ENCODE measurements around the gene KCNMB2. TPM values are rescaled to one million over a fixed set of nuclear protein-coding genes. Genes with fewer than 3 reads are reported as not detected.

Gene KCNMB2
- total RNA-seq, 1 experiment from 2014 or later = not detected

GRCh38 chr3:178684881-178685590 is 148.8 kb downstream of the KCNMB2 start:
- no peak overlapping the region for H3K4me3 ChIP-seq
- no peaks in the 10 kb centered on the region for H3K27me3 ChIP-seq (replicated peaks)
- no peaks in the 10 kb centered on the region for H3K4me1 ChIP-seq (replicated peaks)
- no peak for DNase-seq (ENCODE audit: low read depth in 1 of 2, low spot score in 2 of 2)
- no peak overlapping the region for H3K27ac ChIP-seq
- H3K9me3 ChIP-seq (replicated peaks) = no peaks in the 10 kb centered on the region
- H3K36me3 ChIP-seq = no peaks in the 10 kb centered on the region

GRCh38 chr3:178685591-178685906 is 149.3 kb downstream of the KCNMB2 start:
- Histone ChIP-seq H3K27ac (no peak overlapping the region), H3K9me3 (replicated peaks) (no peaks in the 10 kb centered on the region), H3K27me3 (replicated peaks) (no peaks in the 10 kb centered on the region), H3K4me1 (replicated peaks) (no peaks in the 10 kb centered on the region), H3K36me3 (no peaks in the 10 kb centered on the region), H3K4me3 (no peak overlapping the region)
- DNase-seq (ENCODE audit: low read depth in 1 of 2, low spot score in 2 of 2) = no peak

GRCh38 chr3:178686826-178687225 is 150.6 kb downstream of the KCNMB2 start:
- H3K4me3 ChIP-seq = no peak overlapping the region
- H3K9me3 ChIP-seq (replicated peaks) = no peaks in the 10 kb centered on the region
- DNase-seq (ENCODE audit: low read depth in 1 of 2, low spot score in 2 of 2) = no peak
- no peak overlapping the region for H3K27ac ChIP-seq
- H3K36me3 ChIP-seq = no peaks in the 10 kb centered on the region
- H3K4me1 ChIP-seq (replicated peaks) = no peaks in the 10 kb centered on the region
- H3K27me3 ChIP-seq (replicated peaks) = no peaks in the 10 kb centered on the region

DNA sequence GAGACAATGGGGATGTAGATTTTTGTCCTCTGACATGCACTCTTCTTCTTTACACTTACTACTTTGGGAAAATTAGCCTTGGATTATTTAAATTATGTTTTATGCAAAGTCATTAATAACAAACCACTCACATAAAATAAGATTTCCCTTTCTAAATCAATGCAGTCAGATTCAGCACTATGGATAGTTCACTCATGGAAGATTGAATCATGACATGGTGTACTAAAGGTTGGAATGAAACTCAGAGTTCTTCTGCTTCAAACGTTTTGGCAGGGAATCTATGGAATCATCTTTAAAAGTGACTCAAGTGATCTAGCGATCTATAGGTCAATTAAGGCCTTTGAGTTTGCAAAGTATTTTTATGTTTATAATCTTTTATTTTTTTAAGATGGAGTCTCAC is 154.3 kb downstream of the KCNMB2 start:
- DNase-seq (ENCODE audit: low read depth in 1 of 2, low spot score in 2 of 2) = no peak
- H3K9me3 ChIP-seq (replicated peaks) = no peaks in the 10 kb centered on the region
- H3K27ac ChIP-seq = no peak overlapping the region
- no peaks in the 10 kb centered on the region for H3K36me3 ChIP-seq
- H3K4me1 ChIP-seq (replicated peaks) = no peaks in the 10 kb centered on the region
- H3K27me3 ChIP-seq (replicated peaks) = no peaks in the 10 kb centered on the region
- H3K4me3 ChIP-seq = no peak overlapping the region

GRCh38 chr3:178699364-178699763 is 163.1 kb downstream of the KCNMB2 start:
- Histone ChIP-seq H3K9me3 (replicated peaks) (0 out of 2 replicates have a peak, but pooled peaks cover 2% of the 10 kb centered on the region), H3K4me3 (no peak overlapping the region), H3K27ac (no peak overlapping the region), H3K27me3 (replicated peaks) (no peaks in the 10 kb centered on the region), H3K4me1 (replicated peaks) (peaks cover 15% of the 10 kb centered on the region), H3K36me3 (no peaks in the 10 kb centered on the region)
- no peak for DNase-seq (ENCODE audit: low read depth in 1 of 2, low spot score in 2 of 2)

GRCh38 chr3:178699810-178700209 is 163.6 kb downstream of the KCNMB2 start:
- Histone ChIP-seq H3K4me1 (replicated peaks) (peaks cover 19% of the 10 kb centered on the region), H3K4me3 (no peak overlapping the region), H3K27ac (no peak overlapping the region), H3K9me3 (replicated peaks) (0 out of 2 replicates have a peak, but pooled peaks cover 2% of the 10 kb centered on the region), H3K27me3 (replicated peaks) (no peaks in the 10 kb centered on the region), H3K36me3 (no peaks in the 10 kb centered on the region)
- no peak for DNase-seq (ENCODE audit: low read depth in 1 of 2, low spot score in 2 of 2)

DNA sequence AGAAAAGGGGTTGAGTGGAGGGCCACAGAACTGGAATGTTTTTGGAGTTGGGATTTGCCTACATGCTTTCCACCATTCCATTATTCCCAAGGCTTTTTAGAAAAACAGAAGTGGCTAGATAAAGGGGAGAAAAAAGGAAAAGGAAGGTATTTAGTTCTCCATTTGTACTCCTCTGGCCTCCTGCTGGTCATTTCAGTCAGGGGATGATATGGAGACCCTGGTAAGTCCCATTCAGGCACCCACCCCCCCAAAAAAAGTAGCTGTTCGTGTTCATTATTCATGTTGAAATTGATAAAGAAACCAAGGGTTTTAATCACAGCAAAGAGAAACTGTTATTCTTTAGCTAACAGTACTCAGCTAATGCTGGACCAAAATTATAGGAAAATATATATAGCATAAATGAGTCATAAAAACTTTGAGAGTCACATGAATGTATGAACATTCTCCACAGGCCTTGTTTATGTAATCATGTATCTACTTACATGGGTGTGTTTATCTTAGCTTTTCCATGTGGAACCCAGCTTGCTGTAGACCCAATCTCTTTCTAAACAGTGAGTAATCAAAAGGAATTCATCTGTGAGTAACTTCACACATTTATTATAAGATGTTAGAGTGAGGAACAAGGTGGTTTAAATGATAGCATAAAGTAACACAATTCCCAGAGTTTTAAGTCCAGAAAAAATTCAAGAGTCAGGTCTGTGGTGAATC is 167.2 kb downstream of the KCNMB2 start:
- H3K4me1 ChIP-seq (replicated peaks) = peaks cover 38% of the 10 kb centered on the region
- no peaks in the 10 kb centered on the region for H3K36me3 ChIP-seq
- H3K9me3 ChIP-seq (replicated peaks) = no peaks in the 10 kb centered on the region
- no peaks in the 10 kb centered on the region for H3K27me3 ChIP-seq (replicated peaks)
- H3K4me3 ChIP-seq = no peak overlapping the region
- 0 out of 2 replicates have a peak overlapping the region, but pooled peaks have one; percentile 15 for H3K27ac ChIP-seq
- peak in 1 of 2 experiments; percentile 69 for DNase-seq (ENCODE audit: low read depth in 1 of 2, low spot score in 2 of 2)

DNA sequence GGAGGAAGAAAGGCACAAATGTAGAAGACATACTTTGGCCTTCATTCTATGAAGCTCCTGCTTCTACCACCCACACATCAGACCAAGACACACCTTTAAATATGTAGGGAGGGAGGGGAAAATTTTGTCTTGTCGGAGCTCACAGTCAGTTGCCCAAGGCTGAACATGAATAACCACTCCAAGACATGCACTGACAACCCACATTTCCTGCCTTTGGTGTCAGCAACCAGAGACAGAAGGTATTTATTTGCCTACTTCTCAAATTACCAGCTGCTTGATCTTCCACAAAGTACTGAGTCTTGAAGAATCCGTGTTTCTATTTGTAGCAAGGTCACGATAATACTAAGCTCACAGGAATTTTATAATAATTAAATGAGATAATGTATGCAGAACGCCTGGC is 169.7 kb downstream of the KCNMB2 start:
- DNase-seq (ENCODE audit: low read depth in 1 of 2, low spot score in 2 of 2) = peak in 1 of 2 experiments; percentile 36
- peak overlapping the region; percentile 2; the same call in 1 of the 2 replicates for H3K27ac ChIP-seq
- no peaks in the 10 kb centered on the region for H3K36me3 ChIP-seq
- no peaks in the 10 kb centered on the region for H3K9me3 ChIP-seq (replicated peaks)
- H3K4me3 ChIP-seq = no peak overlapping the region
- H3K4me1 ChIP-seq (replicated peaks) = peaks cover 38% of the 10 kb centered on the region
- H3K27me3 ChIP-seq (replicated peaks) = no peaks in the 10 kb centered on the region

- Histone ChIP-seq H3K27ac (0 out of 2 replicates have a peak overlapping the region, but pooled peaks have one; percentile 2), H3K9me3 (replicated peaks) (no peaks in the 10 kb centered on the region), H3K27me3 (replicated peaks) (no peaks in the 10 kb centered on the region), H3K4me1 (replicated peaks) (peaks cover 38% of the 10 kb centered on the region), H3K36me3 (no peaks in the 10 kb centered on the region), H3K4me3 (no peak overlapping the region)
- DNase-seq (ENCODE audit: low read depth in 1 of 2, low spot score in 2 of 2) = no peak
These were observed 170.2 kb downstream of the KCNMB2 start for GRCh38 chr3:178706411-178706810.

DNA sequence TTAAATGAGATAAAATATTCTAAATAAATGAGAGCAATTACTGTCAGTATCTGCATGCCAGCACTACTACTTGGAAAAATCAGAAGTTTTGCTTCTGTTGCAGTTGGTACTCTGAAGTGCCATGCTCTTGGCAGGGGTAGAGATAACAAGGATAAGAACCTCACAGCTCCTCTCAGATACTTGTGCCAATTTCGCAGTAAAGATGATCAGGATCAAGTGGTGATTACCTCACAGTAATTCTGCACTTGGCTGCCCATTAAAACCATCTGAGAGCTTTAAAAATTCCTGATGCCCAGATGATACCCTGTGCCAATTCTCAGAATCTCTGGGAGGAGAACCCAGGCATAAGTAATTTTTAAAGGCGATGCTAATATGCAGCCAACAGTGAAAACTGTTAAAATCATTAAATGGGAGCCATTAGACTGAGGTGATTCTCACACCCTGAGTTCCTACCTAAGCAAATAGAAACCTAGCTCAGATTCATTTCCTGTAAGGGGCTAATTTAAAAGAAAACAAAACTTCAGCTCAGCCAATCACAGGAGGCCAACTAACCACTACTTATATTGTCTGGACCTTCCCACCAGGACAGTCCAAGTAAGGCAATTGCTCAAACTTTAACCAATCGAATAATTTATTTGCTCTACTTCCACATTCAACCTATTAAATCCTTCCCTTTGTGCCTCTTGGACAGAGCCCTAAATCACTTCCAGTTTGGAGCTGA is 171.2 kb downstream of the KCNMB2 start:
- no peak for DNase-seq (ENCODE audit: low read depth in 1 of 2, low spot score in 2 of 2)
- no peaks in the 10 kb centered on the region for H3K27me3 ChIP-seq (replicated peaks)
- peaks cover 38% of the 10 kb centered on the region for H3K4me1 ChIP-seq (replicated peaks)
- no peak overlapping the region for H3K27ac ChIP-seq
- H3K9me3 ChIP-seq (replicated peaks) = no peaks in the 10 kb centered on the region
- H3K36me3 ChIP-seq = no peaks in the 10 kb centered on the region
- H3K4me3 ChIP-seq = no peak overlapping the region

- H3K4me3 ChIP-seq = no peak overlapping the region
- no peak overlapping the region for H3K27ac ChIP-seq
- no peaks in the 10 kb centered on the region for H3K36me3 ChIP-seq
- no peaks in the 10 kb centered on the region for H3K9me3 ChIP-seq (replicated peaks)
- H3K4me1 ChIP-seq (replicated peaks) = peaks cover 26% of the 10 kb centered on the region
- no peaks in the 10 kb centered on the region for H3K27me3 ChIP-seq (replicated peaks)
- no peak for DNase-seq (ENCODE audit: low read depth in 1 of 2, low spot score in 2 of 2)
These were observed 172.8 kb downstream of the KCNMB2 start for GRCh38 chr3:178709051-178709450.

DNA sequence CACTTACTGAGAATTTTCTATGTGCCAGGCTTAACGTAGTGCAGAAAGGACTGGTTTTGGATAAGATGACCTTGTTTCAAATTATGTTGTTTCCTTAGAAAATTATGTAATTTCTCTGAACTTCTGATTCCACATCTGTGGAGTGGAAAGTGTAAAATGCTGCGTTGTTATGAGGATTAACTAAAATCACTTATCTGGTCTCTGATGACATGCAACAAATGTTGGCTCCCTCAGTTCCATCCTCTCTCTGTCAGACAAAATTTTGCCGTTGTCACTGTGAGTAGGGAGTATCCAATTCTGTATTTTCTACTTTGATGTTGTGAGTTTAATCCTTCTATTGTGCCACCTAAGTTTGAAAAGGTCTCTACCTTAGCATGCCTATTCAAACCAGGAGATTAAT is 175.5 kb downstream of the KCNMB2 start:
- Histone ChIP-seq H3K27me3 (replicated peaks) (no peaks in the 10 kb centered on the region), H3K4me3 (no peak overlapping the region), H3K27ac (no peak overlapping the region), H3K36me3 (no peaks in the 10 kb centered on the region), H3K4me1 (replicated peaks) (no peaks in the 10 kb centered on the region; the same call in 1 of the 2 replicates), H3K9me3 (replicated peaks) (no peaks in the 10 kb centered on the region)
- no peak for DNase-seq (ENCODE audit: low read depth in 1 of 2, low spot score in 2 of 2)

DNA sequence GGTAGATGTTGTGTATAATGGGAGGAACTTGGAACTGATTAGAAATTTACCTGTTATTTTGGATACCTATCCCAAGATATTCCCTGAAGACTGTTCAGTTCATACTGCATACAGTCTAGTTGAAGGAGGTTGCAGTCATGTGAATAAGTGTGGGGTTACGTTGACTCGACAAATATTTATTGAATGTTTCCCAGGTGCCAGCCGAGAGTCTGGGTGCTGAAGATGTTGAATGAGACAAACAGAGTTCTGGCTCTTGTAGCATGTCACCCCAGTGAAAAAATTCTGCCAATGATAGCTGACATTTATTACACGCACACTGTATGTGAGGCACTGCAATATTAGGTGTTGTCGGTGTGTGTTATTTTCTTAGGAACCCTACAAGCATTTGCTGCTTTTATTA is 176.0 kb downstream of the KCNMB2 start:
- H3K4me1 ChIP-seq (replicated peaks) = no peaks in the 10 kb centered on the region; the same call in 1 of the 2 replicates
- H3K36me3 ChIP-seq = no peaks in the 10 kb centered on the region
- no peaks in the 10 kb centered on the region for H3K27me3 ChIP-seq (replicated peaks)
- DNase-seq (ENCODE audit: low read depth in 1 of 2, low spot score in 2 of 2) = no peak
- H3K27ac ChIP-seq = no peak overlapping the region
- no peak overlapping the region for H3K4me3 ChIP-seq
- H3K9me3 ChIP-seq (replicated peaks) = no peaks in the 10 kb centered on the region
